ENCODE measurements around the gene KCNAB2. TPM values are rescaled to one million over a fixed set of nuclear protein-coding genes. Genes with fewer than 3 reads are reported as not detected.

Gene KCNAB2
- polyA plus RNA-seq, 2 donors: 2.2 to 2.8 TPM

DNA sequence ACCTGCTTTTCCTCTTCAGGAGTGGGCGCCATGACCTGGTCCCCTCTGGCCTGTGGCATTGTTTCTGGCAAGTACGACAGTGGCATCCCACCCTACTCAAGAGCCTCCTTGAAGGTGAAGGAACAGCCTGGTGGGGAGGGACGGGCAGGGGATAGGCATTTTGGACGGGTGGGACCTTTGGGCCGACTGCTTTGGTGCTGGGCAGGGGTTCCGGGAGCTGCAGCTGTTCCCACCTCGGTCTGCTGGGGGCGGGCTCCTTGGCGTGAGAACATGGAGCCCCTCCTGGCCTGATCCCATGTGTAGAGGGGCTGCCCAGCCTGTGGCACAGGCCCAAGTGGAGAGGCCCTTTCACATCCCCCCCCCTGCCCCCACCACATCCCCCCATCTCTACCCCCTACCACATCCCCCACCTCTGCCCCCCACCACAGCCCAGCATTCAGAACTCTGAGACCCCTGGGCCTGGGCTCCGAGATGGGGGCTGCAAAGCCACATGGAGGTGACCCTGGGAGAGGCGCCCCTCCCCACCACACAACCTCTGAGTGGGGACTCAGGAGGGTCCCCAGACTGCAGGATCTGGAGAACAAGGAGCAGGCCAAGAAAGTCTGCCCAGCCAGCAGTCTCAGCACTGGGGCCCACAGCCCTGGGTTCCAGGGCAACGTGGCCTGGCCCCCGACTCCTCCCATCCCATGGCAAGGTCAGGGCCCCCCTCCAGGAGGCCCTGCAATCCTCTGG is 50.0 kb downstream of the KCNAB2 start:
- no peaks in the 10 kb centered on the region for H3K27me3 ChIP-seq (ENCODE audit: control insufficient read depth in 1 of 2, insufficient read depth in 2 of 2, low read length in 2 of 2)
- peaks cover 0 to 2% of the 10 kb centered on the region in 2 donors for H3K36me3 ChIP-seq (ENCODE audit: control insufficient read depth in 2 of 2, insufficient read depth in 2 of 2, low read length in 1 of 2)
- H3K27ac ChIP-seq (ENCODE audit: low read depth in 2 of 2, low read length in 1 of 2): no peak overlapping the region
- 77 to 83% methylated on average over 10 to 13 of the region's 13 CpGs for WGBS, 2 donors
- H3K4me1 ChIP-seq (ENCODE audit: control insufficient read depth in 2 of 2, insufficient read depth in 2 of 2, low read length in 1 of 2): peaks cover 0 to 2% of the 10 kb centered on the region in 2 donors
- H3K9me3 ChIP-seq (ENCODE audit: control insufficient read depth in 2 of 2, insufficient read depth in 1 of 2, low read depth in 1 of 2, low read length in 1 of 2): no peaks in the 10 kb centered on the region
- H3K4me3 ChIP-seq (ENCODE audit: low read depth in 1 of 2, low read length in 2 of 2): no peak overlapping the region

- Histone ChIP-seq H3K9me3 (ENCODE audit: control insufficient read depth in 2 of 2, insufficient read depth in 1 of 2, low read depth in 1 of 2, low read length in 1 of 2) (no peaks in the 10 kb centered on the region), H3K36me3 (ENCODE audit: control insufficient read depth in 2 of 2, insufficient read depth in 2 of 2, low read length in 1 of 2) (peaks cover 0 to 2% of the 10 kb centered on the region in 2 donors), H3K27ac (ENCODE audit: low read depth in 2 of 2, low read length in 1 of 2) (no peak overlapping the region), H3K27me3 (ENCODE audit: control insufficient read depth in 1 of 2, insufficient read depth in 2 of 2, low read length in 2 of 2) (no peaks in the 10 kb centered on the region), H3K4me1 (ENCODE audit: control insufficient read depth in 2 of 2, insufficient read depth in 2 of 2, low read length in 1 of 2) (peaks cover 0 to 2% of the 10 kb centered on the region in 2 donors), H3K4me3 (ENCODE audit: low read depth in 1 of 2, low read length in 2 of 2) (no peak overlapping the region)
- WGBS, 2 donors: 91% methylated on average over 22 to 23 of the region's 23 CpGs
These were observed 50.8 kb downstream of the KCNAB2 start for GRCh38 chr1:6096243-6097116.

DNA sequence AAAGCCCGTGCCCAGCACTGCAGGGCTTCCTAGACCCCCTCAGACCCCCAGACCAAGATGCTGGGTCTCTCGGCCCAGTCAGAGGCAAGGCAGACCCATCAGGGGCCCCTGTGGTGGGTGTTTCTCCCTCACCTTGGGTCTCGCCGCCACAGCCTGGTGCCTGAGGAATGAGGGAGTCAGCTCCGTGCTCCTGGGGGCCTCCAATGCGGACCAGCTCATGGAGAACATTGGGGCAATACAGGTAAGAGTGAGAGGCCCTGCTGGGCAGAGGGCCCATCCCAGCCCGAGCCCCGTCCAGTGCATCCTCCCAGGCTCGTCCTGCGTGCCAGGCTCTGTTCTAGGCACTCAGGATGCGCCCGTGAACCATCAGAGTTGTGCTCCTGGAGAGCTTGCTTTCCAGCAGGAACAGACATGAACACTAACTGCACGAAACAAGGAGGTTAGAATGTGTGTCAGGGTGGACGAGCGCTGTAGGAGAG is 51.5 kb downstream of the KCNAB2 start:
- Histone ChIP-seq H3K4me3 (ENCODE audit: low read depth in 1 of 2, low read length in 2 of 2) (no peak overlapping the region), H3K36me3 (ENCODE audit: control insufficient read depth in 2 of 2, insufficient read depth in 2 of 2, low read length in 1 of 2) (peaks cover 0 to 2% of the 10 kb centered on the region in 2 donors), H3K27me3 (ENCODE audit: control insufficient read depth in 1 of 2, insufficient read depth in 2 of 2, low read length in 2 of 2) (no peaks in the 10 kb centered on the region), H3K9me3 (ENCODE audit: control insufficient read depth in 2 of 2, insufficient read depth in 1 of 2, low read depth in 1 of 2, low read length in 1 of 2) (no peaks in the 10 kb centered on the region), H3K4me1 (ENCODE audit: control insufficient read depth in 2 of 2, insufficient read depth in 2 of 2, low read length in 1 of 2) (peaks cover 0 to 2% of the 10 kb centered on the region in 2 donors), H3K27ac (ENCODE audit: low read depth in 2 of 2, low read length in 1 of 2) (no peak overlapping the region)
- WGBS, 2 donors: 85 to 92% methylated on average over 15 of the region's 15 CpGs

GRCh38 chr1:6097824-6098223 is 52.1 kb downstream of the KCNAB2 start:
- 78 to 83% methylated on average over 17 of the region's 17 CpGs for WGBS, 2 donors
- Histone ChIP-seq H3K27me3 (ENCODE audit: control insufficient read depth in 1 of 2, insufficient read depth in 2 of 2, low read length in 2 of 2) (no peaks in the 10 kb centered on the region), H3K4me1 (ENCODE audit: control insufficient read depth in 2 of 2, insufficient read depth in 2 of 2, low read length in 1 of 2) (peaks cover 0 to 2% of the 10 kb centered on the region in 2 donors), H3K4me3 (ENCODE audit: low read depth in 1 of 2, low read length in 2 of 2) (no peak overlapping the region), H3K27ac (ENCODE audit: low read depth in 2 of 2, low read length in 1 of 2) (no peak overlapping the region), H3K9me3 (ENCODE audit: control insufficient read depth in 2 of 2, insufficient read depth in 1 of 2, low read depth in 1 of 2, low read length in 1 of 2) (no peaks in the 10 kb centered on the region), H3K36me3 (ENCODE audit: control insufficient read depth in 2 of 2, insufficient read depth in 2 of 2, low read length in 1 of 2) (peaks cover 0 to 2% of the 10 kb centered on the region in 2 donors)

DNA sequence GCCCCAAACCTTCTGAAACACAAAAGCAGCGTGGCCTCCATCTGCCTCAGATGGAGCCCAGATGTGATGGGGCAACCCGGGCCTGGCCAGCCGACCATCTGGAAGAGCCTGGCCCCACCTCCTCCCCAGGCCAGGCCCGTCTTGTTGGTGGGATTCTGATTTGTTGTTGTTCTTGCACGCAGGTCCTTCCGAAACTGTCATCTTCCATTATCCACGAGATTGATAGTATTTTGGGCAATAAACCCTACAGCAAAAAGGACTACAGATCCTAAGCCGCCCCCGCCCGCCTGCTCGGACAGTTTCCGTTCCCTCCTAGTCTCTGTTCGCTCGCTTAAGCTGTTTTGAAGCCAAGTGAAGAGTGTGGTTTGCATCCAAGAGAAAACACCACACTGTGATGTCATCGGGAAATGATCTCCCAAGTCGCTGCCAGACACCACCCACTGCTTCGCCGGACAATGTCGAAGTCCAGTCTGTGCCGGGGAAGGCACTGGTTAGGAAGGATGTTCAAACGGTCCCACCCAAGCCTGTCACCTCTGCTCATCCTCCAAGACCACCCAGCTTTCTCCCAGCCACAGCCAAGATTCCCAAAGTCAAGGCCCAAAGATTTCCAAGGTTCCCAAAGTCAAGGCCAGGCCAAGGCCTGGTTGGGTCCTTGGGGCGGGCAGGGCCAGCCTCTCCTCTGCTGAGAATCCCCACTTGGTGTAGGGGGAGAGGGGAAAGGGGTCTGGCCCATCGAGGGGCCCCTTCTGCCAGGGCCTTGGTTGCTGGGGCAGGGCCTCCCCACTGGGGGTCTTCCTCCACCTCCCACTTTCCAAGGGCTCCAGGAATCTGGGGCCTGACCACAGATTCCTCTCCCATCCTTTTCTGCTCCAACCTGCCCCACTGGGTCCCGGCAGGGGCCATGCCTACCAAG is 52.9 kb downstream of the KCNAB2 start:
- Histone ChIP-seq H3K27ac (ENCODE audit: low read depth in 2 of 2, low read length in 1 of 2) (no peak overlapping the region), H3K27me3 (ENCODE audit: control insufficient read depth in 1 of 2, insufficient read depth in 2 of 2, low read length in 2 of 2) (no peaks in the 10 kb centered on the region), H3K4me3 (ENCODE audit: low read depth in 1 of 2, low read length in 2 of 2) (no peak overlapping the region), H3K9me3 (ENCODE audit: control insufficient read depth in 2 of 2, insufficient read depth in 1 of 2, low read depth in 1 of 2, low read length in 1 of 2) (no peaks in the 10 kb centered on the region), H3K4me1 (ENCODE audit: control insufficient read depth in 2 of 2, insufficient read depth in 2 of 2, low read length in 1 of 2) (peaks cover 0 to 2% of the 10 kb centered on the region in 2 donors), H3K36me3 (ENCODE audit: control insufficient read depth in 2 of 2, insufficient read depth in 2 of 2, low read length in 1 of 2) (peaks cover 0 to 2% of the 10 kb centered on the region in 2 donors)
- 69 to 76% methylated on average over 24 of the region's 24 CpGs for WGBS, 2 donors

DNA sequence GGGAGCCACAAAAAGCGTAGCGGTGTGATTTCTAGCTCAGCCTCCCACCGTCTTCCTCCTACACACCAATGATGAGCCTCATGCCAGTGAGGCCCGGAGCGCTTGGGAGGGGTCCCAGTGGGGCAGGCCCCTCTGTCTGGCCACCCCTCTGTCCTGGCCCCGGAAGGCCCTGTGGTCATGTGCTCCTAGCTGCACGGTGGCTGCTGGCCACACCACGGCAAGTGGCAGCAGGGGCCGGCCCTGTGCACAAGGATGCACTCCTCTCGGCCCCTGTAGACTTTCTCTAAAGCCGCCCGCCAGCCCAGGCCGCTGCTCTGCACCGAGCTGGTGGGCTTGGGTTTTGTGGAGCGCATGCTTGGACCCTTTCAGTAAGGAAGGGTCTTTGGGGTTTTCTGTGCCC is 53.6 kb downstream of the KCNAB2 start:
- Histone ChIP-seq H3K4me3 (ENCODE audit: low read depth in 1 of 2, low read length in 2 of 2) (no peak overlapping the region), H3K36me3 (ENCODE audit: control insufficient read depth in 2 of 2, insufficient read depth in 2 of 2, low read length in 1 of 2) (peaks cover 0 to 2% of the 10 kb centered on the region in 2 donors), H3K27ac (ENCODE audit: low read depth in 2 of 2, low read length in 1 of 2) (no peak overlapping the region), H3K27me3 (ENCODE audit: control insufficient read depth in 1 of 2, insufficient read depth in 2 of 2, low read length in 2 of 2) (no peaks in the 10 kb centered on the region), H3K9me3 (ENCODE audit: control insufficient read depth in 2 of 2, insufficient read depth in 1 of 2, low read depth in 1 of 2, low read length in 1 of 2) (no peaks in the 10 kb centered on the region), H3K4me1 (ENCODE audit: control insufficient read depth in 2 of 2, insufficient read depth in 2 of 2, low read length in 1 of 2) (peaks cover 0 to 2% of the 10 kb centered on the region in 2 donors)
- WGBS, 2 donors: 84 to 87% methylated on average over 15 of the region's 15 CpGs

GRCh38 chr1:6099787-6100765 is 54.4 kb downstream of the KCNAB2 start:
- Histone ChIP-seq H3K36me3 (ENCODE audit: control insufficient read depth in 2 of 2, insufficient read depth in 2 of 2, low read length in 1 of 2) (peaks cover 0 to 2% of the 10 kb centered on the region in 2 donors), H3K27me3 (ENCODE audit: control insufficient read depth in 1 of 2, insufficient read depth in 2 of 2, low read length in 2 of 2) (no peaks in the 10 kb centered on the region), H3K4me1 (ENCODE audit: control insufficient read depth in 2 of 2, insufficient read depth in 2 of 2, low read length in 1 of 2) (peaks cover 0 to 2% of the 10 kb centered on the region in 2 donors), H3K27ac (ENCODE audit: low read depth in 2 of 2, low read length in 1 of 2) (no peak overlapping the region), H3K9me3 (ENCODE audit: control insufficient read depth in 2 of 2, insufficient read depth in 1 of 2, low read depth in 1 of 2, low read length in 1 of 2) (no peaks in the 10 kb centered on the region), H3K4me3 (ENCODE audit: low read depth in 1 of 2, low read length in 2 of 2) (no peak overlapping the region)
- WGBS, 2 donors: 66 to 67% methylated on average over 26 to 27 of the region's 27 CpGs

DNA sequence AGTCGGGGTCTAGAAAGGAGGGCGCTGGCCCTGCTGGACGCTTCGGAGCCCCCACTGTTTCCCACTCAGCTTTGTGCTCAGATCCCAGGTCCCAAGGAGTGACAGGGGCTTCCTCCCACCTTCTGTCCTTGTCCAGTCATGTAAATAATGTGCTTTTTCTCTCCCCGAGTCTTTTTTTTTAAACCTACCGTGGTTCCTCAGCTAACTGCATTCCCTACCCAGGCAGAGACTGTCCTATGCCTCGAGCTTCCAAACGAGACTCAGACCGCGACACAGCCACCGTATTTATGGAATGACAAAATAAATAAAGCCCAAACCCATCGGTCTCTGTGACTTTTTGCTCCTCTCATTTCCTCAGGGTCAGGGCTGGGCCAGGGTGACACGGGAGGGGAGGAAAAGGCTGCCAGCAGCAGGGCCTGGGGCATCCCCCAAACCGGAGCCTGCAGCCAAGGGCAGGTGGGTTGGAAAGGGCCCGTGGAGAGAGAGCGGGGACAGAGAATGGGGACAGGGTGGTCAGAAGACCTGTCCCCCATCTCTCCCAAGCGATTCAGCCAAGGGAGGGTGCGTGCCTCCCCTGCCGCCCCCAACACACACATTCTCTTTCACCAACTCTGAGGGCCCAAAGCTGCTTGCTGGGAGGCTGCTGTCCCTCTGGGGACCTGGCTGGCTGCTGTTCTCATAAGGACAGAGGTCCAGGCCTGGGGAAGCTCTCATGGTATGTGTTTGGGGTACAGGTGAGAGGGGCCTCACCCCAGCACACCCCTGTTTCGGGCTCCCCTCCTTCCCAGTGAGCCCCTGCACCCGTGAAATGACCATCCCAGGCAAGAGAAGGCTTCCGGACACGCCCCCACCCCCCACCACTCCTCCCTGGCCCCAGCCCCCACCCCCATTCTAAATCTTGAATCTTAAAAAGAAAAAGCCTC is 55.4 kb downstream of the KCNAB2 start:
- no peak overlapping the region for H3K4me3 ChIP-seq (ENCODE audit: low read depth in 1 of 2, low read length in 2 of 2)
- WGBS, 2 donors: 51 to 52% methylated on average over 23 of the region's 23 CpGs
- no peaks in the 10 kb centered on the region for H3K9me3 ChIP-seq (ENCODE audit: control insufficient read depth in 2 of 2, insufficient read depth in 1 of 2, low read depth in 1 of 2, low read length in 1 of 2)
- H3K36me3 ChIP-seq (ENCODE audit: control insufficient read depth in 2 of 2, insufficient read depth in 2 of 2, low read length in 1 of 2): peaks cover 0 to 2% of the 10 kb centered on the region in 2 donors
- H3K4me1 ChIP-seq (ENCODE audit: control insufficient read depth in 2 of 2, insufficient read depth in 2 of 2, low read length in 1 of 2): peaks cover 0 to 2% of the 10 kb centered on the region in 2 donors
- H3K27me3 ChIP-seq (ENCODE audit: control insufficient read depth in 1 of 2, insufficient read depth in 2 of 2, low read length in 2 of 2): no peaks in the 10 kb centered on the region
- H3K27ac ChIP-seq (ENCODE audit: low read depth in 2 of 2, low read length in 1 of 2): no peak overlapping the region

All from esophagus (tissue), 2 donors.